Thymus (tissue), 11 donors: ENCODE data around the gene HCRTR1. TPM values are rescaled to one million over a fixed set of nuclear protein-coding genes. Genes with fewer than 3 reads are reported as not detected.
A peak's percentile ranks its signal among the peaks of the same experiment; 100 is the strongest.

Experiments used
- DNase-seq, 9 donors: peaks; one replicate each; pipeline ENCODE4 v3.0.0-alpha.2; 2013; ENCODE audit warnings: low spot score in 9 of 9, low read depth in 6 of 9, missing footprints in 1 of 9
- H3K27ac ChIP-seq, 2 donors: one replicate each; pipeline ENCODE4 v1.5.1; 2013; ENCODE audit warnings: control low read depth in 1 of 2, low read depth in 1 of 2, low read length in 1 of 2, mild to moderate bottlenecking in 1 of 2, moderate library complexity in 1 of 2
- H3K27me3 ChIP-seq, 2 donors: one replicate each; pipeline ENCODE4 v1.5.1; 2013; ENCODE audit warnings: low read length in 1 of 2; ENCODE audit not compliant: control insufficient read depth in 2 of 2, insufficient read depth in 1 of 2
- H3K36me3 ChIP-seq, 2 donors: one replicate each; pipeline ENCODE4 v1.5.1; 2013; ENCODE audit warnings: low read length in 1 of 2, mild to moderate bottlenecking in 1 of 2, moderate library complexity in 1 of 2; ENCODE audit not compliant: control insufficient read depth in 2 of 2, insufficient read depth in 2 of 2
- H3K4me1 ChIP-seq, 2 donors: one replicate each; pipeline ENCODE4 v1.5.1; 2013; ENCODE audit warnings: low read length in 2 of 2; ENCODE audit not compliant: control insufficient read depth in 2 of 2, insufficient read depth in 2 of 2
- H3K4me3 ChIP-seq, 2 donors: one replicate each; pipeline ENCODE4 v1.5.1; 2013; ENCODE audit warnings: low read length in 2 of 2, control low read depth in 1 of 2, mild to moderate bottlenecking in 1 of 2
- H3K9me3 ChIP-seq, 2 donors: one replicate each; pipeline ENCODE4 v1.5.1; 2013; ENCODE audit warnings: low read length in 1 of 2, mild to moderate bottlenecking in 1 of 2; ENCODE audit not compliant: control insufficient read depth in 2 of 2, insufficient read depth in 1 of 2
- WGBS: extraction: QIAGEN DNeasy Blood & Tissue Kit; methylation state at CpG from one replicate; pipeline ENCODE4 v1.1.7; 2013; 5-methylcytosine and 5-hydroxymethylcytosine counted together
- polyA plus RNA-seq: library from polyadenylated mRNA; stranded (reverse); fragments of 200-250 nt; gene quantifications from one replicate; pipeline ENCODE4 v1.2.3, GENCODE V29; 2013
- total RNA-seq: library from RNA; stranded (reverse); fragments of 120-200 nt; gene quantifications from one replicate; pipeline ENCODE4 v1.2.4, GENCODE V29; 2013
- donor health status: healthy.

HCRTR1 gene
- total and polyA plus RNA-seq, 2 donors: 0.02 TPM; not detected in 1

- Histone ChIP-seq H3K27ac (no peak overlapping the region), H3K9me3 (no peaks in the 10 kb centered on the region), H3K4me1 (peaks cover 3 to 38% of the 10 kb centered on the region in 2 donors), H3K27me3 (peaks cover 0 to 24% of the 10 kb centered on the region in 2 donors), H3K36me3 (no peaks in the 10 kb centered on the region), H3K4me3 (no peak overlapping the region)
- 96% methylated on average over 11 of the region's 11 CpGs for WGBS
- DNase-seq: no peak
Measured at GRCh38 chr1:31668303-31668883, 50.9 kb downstream of the HCRTR1 start.

DNA sequence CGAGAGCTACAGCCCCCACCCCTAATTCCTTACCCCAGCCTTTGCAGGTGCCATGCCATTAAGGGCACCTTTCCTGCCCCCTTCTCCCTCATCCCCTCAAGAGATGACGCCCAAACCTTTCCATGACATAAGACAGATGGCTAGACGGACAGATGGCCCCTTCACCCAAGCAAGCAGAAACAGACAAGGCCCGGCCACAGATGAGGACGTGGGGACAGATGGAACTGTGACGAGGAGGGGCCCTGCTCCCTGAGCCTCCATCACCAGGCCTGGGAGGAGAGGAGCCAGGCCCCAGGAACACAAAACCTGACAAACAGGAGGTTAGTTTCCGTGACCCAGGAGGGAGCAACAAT lies 51.9 kb downstream of the HCRTR1 start:
- Histone ChIP-seq H3K36me3 (no peaks in the 10 kb centered on the region), H3K4me1 (peaks cover 3 to 38% of the 10 kb centered on the region in 2 donors), H3K27me3 (peaks cover 0 to 24% of the 10 kb centered on the region in 2 donors), H3K4me3 (no peak overlapping the region), H3K9me3 (no peaks in the 10 kb centered on the region), H3K27ac (no peak overlapping the region)
- 82% methylated on average over 7 of the region's 7 CpGs for WGBS
- DNase-seq: no peak

GRCh38 chr1:31669786-31670592 lies 52.5 kb downstream of the HCRTR1 start:
- 12% methylated on average over 30 of the region's 30 CpGs for WGBS
- DNase-seq: peak in 8 of 9 donors; percentile 30 to 74 (median 43)
- H3K4me3 ChIP-seq: peak overlapping the region; percentile 36 to 42
- H3K9me3 ChIP-seq: no peaks in the 10 kb centered on the region
- H3K4me1 ChIP-seq: peaks cover 3 to 38% of the 10 kb centered on the region in 2 donors
- peak overlapping the region in 1 of 2 donors; percentile 26 for H3K27ac ChIP-seq
- H3K27me3 ChIP-seq: peaks cover 0 to 24% of the 10 kb centered on the region in 2 donors
- no peaks in the 10 kb centered on the region for H3K36me3 ChIP-seq

- no peaks in the 10 kb centered on the region for H3K9me3 ChIP-seq
- WGBS: 81% methylated on average over 6 of the region's 6 CpGs
- peaks cover 3 to 35% of the 10 kb centered on the region in 2 donors for H3K4me1 ChIP-seq
- H3K27me3 ChIP-seq: peaks cover 0 to 24% of the 10 kb centered on the region in 2 donors
- H3K4me3 ChIP-seq: peak overlapping the region; percentile 36 to 42
- H3K27ac ChIP-seq: no peak overlapping the region
- no peak for DNase-seq
- H3K36me3 ChIP-seq: no peaks in the 10 kb centered on the region
Measured at GRCh38 chr1:31670593-31670964, 53.1 kb downstream of the HCRTR1 start.

DNA sequence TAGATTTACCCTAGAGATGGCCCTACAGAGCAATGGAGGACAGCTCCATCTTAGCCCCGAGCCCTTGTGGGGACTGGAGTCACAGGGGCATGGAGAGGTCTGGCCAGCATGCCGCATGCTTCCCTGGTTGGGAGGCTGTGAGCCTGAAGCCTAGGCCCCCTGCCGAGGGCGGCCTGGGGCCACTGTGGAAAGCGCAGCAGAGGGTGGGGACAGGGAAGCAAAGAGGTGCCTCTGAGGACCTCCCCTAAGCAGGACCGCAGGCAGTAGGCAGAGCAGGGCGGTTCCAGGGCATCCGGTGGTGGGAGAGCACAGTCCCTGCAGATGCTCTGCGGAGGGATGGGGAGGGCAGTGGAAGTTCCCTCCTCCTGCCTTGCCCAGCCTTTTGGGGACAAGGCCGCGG lies 53.7 kb downstream of the HCRTR1 start:
- H3K36me3 ChIP-seq: no peaks in the 10 kb centered on the region
- H3K4me1 ChIP-seq: peaks cover 3 to 30% of the 10 kb centered on the region in 2 donors
- H3K4me3 ChIP-seq: no peak overlapping the region
- peaks cover 0 to 24% of the 10 kb centered on the region in 2 donors for H3K27me3 ChIP-seq
- whole genome bisulfite sequencing: 96% methylated on average over 11 of the region's 11 CpGs
- H3K9me3 ChIP-seq: no peaks in the 10 kb centered on the region
- H3K27ac ChIP-seq: no peak overlapping the region
- DNase-seq: no peak

DNA sequence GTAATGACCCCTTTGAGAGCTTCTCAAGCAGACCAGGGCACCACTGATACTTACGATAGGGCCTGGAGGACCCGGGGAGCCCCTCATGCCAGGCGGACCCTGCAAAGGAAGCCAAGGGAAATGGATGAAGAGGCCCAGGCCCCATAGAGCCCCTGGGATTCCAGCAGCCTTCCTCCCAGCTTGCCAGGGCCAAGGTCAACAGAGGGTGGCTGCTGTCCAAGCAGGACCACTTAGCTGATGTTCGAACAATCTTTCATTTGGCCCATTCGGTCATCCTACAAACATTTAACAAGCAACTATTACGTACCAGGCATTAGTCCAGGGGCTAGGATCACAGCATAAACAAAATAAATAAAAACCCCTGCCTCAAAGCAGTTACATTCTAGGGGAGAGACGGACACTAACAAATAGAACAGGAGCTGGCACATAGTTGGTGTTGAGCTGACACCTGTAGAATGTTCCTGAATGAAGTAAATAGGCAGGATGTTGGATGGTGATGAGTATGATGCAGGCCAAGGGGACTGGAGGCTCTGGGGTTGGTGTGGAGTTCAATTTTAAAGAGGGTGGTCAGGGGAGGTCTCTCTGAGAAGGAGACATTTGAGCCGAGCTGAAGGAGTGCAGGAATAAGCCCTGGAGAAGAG lies 54.2 kb downstream of the HCRTR1 start:
- H3K27ac ChIP-seq: no peak overlapping the region
- 96% methylated on average over 8 of the region's 8 CpGs for WGBS
- peaks cover 0 to 24% of the 10 kb centered on the region in 2 donors for H3K27me3 ChIP-seq
- H3K36me3 ChIP-seq: no peaks in the 10 kb centered on the region
- no peak overlapping the region for H3K4me3 ChIP-seq
- H3K4me1 ChIP-seq: peaks cover 3 to 30% of the 10 kb centered on the region in 2 donors
- H3K9me3 ChIP-seq: no peaks in the 10 kb centered on the region
- DNase-seq: no peak

- Histone ChIP-seq H3K36me3 (no peaks in the 10 kb centered on the region), H3K27ac (no peak overlapping the region), H3K9me3 (no peaks in the 10 kb centered on the region), H3K27me3 (peaks cover 0 to 27% of the 10 kb centered on the region in 2 donors), H3K4me1 (peaks cover 3 to 19% of the 10 kb centered on the region in 2 donors), H3K4me3 (no peak overlapping the region)
- WGBS: 93% methylated on average over 13 of the region's 13 CpGs
- no peak for DNase-seq
Measured at GRCh38 chr1:31672986-31673385, 55.5 kb downstream of the HCRTR1 start.

GRCh38 chr1:31673433-31673832 lies 55.9 kb downstream of the HCRTR1 start:
- H3K9me3 ChIP-seq: no peaks in the 10 kb centered on the region
- no peaks in the 10 kb centered on the region for H3K36me3 ChIP-seq
- no peak overlapping the region for H3K27ac ChIP-seq
- H3K27me3 ChIP-seq: peaks cover 0 to 24% of the 10 kb centered on the region in 2 donors
- no peak overlapping the region for H3K4me3 ChIP-seq
- DNase-seq: no peak
- 98% methylated on average over 9 of the region's 9 CpGs for WGBS
- H3K4me1 ChIP-seq: peaks cover 3 to 18% of the 10 kb centered on the region in 2 donors

DNA sequence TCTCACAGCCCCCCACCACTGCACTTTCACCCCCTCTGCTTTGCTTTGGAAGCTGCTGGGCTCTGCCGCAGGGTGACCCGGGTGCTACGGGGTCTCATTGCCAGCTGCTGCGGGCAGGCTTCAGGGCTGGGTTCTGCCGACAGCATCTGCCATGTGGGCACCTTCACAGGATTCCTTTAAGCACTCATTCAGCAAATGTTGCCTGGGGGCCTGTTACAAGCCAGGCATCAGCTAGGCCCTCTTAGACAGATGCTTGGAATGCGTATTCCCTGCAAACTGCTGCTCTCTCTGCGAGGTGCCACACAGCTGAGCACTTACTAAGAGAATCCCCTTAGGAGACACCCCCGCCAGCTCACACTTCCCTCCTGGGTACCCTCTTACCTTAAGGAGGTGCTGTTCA lies 57.1 kb downstream of the HCRTR1 start:
- Histone ChIP-seq H3K36me3 (no peaks in the 10 kb centered on the region), H3K27ac (no peak overlapping the region), H3K27me3 (peaks cover 0 to 24% of the 10 kb centered on the region in 2 donors), H3K4me1 (peaks cover 3 to 13% of the 10 kb centered on the region in 2 donors), H3K4me3 (no peak overlapping the region), H3K9me3 (no peaks in the 10 kb centered on the region)
- DNase-seq: no peak
- 97% methylated on average over 8 of the region's 8 CpGs for WGBS
